GM18861 (cell line): ENCODE data around the gene ITSN1.
"Not testable (repeated sequence)": the region's sequence is repeated elsewhere in the genome, so short reads cannot be mapped to it uniquely, and the experiment has no call there.

ENCODE experiments used
- ATAC-seq: cut with Tn5 transposase; IDR thresholded peaks from one replicate; pipeline ENCODE4 v1.9.1; 2021; ENCODE audit not compliant: unreplicated experiment

Gene ITSN1

DNA sequence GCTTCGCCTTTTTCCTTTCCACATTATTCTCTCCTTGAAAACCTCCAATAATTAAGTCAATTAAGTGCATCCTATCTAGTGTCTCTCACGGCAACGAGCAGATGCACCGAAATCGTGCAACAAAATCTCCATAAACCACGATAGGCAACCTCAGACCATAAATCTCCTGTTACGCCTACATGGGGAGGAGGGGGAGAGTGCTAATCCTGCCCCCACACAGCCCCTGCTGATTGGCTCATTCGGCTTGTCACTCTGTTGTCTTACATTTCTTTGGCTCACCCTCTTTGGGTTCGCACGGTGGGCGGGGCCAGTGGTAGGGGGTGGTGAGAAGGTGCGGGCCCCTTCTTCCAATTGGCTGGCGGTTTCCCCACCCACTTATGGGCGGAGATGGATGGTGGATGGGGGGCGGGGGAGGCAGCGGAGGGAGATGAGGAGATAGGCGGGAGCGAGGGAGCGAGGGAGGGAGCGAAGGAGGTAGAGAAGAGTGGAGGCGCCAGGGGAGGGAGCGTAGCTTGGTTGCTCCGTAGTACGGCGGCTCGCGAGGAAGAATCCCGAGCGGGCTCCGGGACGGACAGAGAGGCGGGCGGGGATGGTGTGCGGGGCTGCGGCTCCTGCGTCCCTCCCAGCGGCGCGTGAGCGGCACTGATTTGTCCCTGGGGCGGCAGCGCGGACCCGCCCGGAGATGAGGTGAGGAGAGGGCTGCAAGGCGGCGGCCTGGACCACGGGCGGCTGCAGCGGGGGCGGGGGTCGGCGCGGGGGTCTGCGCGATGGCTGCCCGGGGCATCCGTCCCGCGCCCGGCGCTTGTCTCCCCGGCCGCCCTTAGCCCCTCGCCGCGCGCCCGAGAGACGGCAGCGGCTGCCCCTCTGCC, at the start of gene ITSN1:
Gene ITSN1 (plus strand): TSS at position 475 of the 869 bp plus-strand sequence. CDS start 76,328 bp downstream, outside the sequence.
- peak; percentile 69 for ATAC-seq

DNA sequence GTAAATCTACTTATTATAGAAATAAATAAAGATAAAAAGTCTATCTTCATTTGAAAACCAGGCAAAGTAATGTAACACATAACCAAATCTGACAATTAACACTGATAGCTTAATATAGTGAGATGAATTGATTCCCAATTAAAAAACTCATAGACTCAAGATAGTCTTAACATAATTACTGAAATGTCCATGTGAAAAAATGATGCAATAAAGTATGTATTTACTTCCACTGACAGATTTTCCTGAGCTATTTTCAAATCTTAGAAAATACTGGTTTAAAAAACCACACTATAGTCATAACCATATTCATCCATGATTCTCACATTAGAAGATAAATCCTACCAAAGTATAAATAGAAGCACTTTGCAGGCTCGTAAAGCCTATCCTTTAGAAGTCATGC, 44.2 kb upstream of the ITSN1 start:
- no peak for ATAC-seq

DNA sequence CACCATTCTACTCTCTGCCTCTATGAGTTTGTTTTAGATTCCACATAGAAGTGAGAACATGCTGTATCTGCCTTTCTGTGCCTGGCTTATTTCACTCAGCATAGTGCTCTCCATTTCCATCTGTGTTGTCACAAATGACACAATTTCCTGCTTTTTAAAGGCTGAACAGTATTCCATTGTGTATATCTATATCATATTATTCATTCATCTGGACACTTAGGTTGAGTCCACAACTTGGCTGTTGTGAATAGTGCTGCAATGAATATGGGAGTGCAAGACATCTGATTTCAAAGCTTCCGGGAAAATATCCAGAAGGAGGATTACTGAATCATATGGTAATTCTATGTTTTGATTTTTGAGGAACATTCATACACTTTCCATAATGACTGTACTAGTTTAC, 33.7 kb upstream of the ITSN1 start:
- no peak for ATAC-seq

GRCh38 chr21:33611006-33611744, 31.1 kb upstream of the ITSN1 start:
- ATAC-seq = no peak

DNA sequence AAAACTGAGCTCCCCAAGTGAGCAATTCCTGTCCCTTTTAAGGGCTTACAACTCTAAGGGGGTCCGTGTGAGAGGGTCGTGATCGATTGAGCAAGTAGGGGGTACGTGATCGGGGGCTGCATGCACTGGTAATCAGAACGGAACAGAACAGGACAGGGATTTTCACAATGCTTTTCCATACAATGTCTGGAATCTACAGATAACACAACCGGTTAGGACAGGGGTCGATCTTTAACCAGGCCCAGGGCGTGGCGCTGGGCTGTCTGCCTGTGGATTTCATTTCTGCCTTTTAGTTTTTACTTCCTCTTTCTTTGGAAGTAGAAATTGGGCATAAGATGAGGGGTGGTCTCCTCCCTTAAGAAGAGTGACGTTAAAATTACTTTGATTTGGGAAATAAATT, 24.7 kb upstream of the ITSN1 start:
- not testable (repeated sequence) for ATAC-seq

DNA sequence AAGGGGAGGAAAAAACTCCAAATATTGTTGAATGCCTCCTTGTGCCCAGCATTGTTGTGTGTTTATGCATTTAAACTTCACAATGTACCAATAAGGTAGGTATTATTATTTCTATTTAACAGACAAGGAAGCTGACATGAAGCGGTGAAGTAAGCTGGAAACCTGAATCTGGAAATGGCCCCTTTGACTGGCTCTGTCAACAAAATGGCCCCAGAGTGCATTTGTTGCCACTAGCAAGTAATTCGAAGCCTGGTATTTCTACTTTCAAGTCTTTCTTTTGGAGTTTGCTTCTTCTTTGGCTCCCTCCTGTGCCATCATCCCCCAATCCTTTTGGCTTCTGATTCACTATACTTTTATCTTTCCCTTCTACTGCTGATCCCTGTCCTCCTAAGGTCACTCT, 23.9 kb upstream of the ITSN1 start:
- ATAC-seq = no peak

DNA sequence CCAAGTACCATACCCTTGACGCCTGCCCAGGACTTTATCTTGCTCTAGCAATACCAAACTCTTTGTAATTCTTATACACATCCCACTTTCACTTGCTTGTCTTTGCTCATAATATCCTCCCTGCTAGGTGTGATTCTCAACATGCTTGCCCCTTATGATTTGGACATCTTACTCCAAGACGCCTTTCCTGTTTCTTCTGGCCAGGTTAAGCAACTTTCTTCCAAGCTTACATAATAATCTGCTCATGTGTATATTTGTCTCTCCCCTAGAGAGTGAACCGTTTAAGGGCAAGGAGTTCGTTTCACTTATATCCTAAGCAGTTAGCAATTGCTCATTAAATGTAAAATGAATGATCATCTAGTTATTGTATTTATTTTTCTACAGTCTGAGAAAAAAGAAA, 22.6 kb upstream of the ITSN1 start:
- no peak for ATAC-seq

- no peak for ATAC-seq
These were observed 20.0 kb upstream of the ITSN1 start for GRCh38 chr21:33622253-33622652.

DNA sequence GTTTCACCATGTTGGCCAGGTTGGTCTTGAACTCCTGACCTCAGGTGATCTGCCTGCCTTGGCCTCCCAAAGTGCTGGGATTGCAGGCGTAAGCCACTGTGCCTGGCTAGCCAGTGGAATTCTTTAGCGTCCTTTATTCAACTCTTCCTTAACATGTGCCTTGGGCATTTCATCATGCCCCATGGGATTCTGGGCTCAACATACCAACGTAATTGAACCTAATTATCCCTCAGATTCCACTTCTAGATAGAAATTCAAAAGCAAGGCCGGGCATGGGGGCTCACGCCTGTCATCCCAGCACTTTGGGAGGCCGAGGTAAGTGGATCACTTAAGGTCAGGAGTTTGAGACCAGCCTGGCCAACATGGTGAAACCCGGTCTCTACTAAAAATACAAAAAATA, 16.1 kb upstream of the ITSN1 start:
- not testable (repeated sequence) for ATAC-seq

DNA sequence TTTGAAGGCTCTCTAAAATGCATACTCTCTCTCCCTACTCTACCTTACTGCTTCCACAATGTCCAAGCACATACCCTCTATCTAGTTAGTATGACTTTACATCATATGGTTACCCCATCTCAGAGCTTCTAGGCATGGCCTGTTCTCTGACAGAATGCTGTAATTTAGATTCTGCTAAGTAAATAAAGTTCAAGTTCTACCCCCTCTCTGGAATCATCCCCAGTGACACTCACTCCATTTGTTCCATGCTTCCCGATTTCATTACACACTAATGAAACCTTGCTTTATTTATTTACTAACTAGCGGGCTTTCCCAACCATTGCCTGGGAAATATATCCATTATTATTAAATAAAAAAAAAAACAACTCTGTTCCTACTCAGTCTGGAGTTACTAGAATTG, 8.0 kb upstream of the ITSN1 start:
- no peak for ATAC-seq

DNA sequence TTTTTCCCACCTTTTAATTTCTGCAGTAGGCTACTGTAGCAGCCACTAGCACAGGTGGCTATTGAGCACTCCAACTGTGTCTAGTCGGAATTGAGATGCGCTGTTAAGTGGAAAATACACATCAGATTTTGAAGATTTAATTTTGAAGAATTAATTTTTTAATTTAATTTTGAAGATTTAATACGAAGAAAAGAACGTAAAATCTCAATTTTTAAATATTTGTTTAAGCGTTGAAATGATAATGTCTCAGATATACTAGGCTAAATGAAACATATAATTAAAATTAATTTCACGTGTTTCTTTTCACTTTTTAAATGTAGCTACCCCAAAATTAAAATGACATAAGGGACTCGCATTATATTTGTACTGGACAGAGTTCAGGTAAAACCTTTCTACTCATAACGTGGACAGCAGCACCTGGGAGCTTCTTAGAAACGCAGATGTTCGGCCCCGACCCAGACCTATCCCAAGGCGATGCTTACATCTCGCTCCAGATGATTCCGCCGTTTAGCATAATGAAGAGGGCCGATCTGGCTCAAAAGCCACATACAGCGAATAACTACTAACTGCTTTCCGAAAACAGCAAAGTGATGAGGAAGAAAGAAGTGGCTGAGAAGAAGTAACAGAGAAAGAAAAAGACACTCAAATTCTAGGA, 1.5 kb upstream of the ITSN1 start:
- no peak for ATAC-seq

DNA sequence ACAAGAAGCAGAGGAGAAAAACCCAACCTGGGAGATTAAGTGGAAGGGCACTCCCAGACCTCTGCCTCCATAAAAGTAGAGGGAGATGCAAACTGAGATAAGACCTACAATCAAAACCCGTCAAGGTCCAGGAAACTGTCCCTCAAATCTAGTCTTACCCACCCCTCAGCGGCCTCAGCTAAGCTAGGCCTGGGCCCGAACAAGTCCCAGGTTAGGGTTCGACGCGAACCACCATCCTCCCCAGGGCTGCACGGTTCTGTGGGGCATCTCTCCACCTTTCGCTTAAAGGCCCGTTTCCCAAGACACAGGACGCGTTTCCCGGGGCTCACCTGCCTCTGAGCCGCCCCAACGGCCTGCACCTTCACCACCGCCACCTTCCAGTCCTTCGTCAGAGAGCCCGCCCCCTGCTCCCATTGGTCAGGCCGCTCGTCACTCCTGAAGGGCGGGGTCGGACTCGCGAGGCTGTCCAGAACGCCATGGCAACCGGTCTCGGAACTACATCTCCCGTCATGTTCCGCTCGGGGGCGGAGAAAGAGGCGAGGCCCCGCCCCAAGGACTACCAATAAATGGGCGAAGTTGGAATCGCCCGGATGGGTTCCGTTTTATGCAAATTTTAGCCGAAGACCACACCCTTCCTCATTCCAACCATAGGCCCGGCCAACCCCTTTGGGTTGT, 812 bp upstream of the ITSN1 start, which contains the start of gene CRYZL1:
Gene CRYZL1 (minus strand): TSS at position 390 of the 675 bp plus-strand sequence. CDS start 10,190 bp downstream, outside the sequence.
- ATAC-seq = peak; percentile 83

DNA sequence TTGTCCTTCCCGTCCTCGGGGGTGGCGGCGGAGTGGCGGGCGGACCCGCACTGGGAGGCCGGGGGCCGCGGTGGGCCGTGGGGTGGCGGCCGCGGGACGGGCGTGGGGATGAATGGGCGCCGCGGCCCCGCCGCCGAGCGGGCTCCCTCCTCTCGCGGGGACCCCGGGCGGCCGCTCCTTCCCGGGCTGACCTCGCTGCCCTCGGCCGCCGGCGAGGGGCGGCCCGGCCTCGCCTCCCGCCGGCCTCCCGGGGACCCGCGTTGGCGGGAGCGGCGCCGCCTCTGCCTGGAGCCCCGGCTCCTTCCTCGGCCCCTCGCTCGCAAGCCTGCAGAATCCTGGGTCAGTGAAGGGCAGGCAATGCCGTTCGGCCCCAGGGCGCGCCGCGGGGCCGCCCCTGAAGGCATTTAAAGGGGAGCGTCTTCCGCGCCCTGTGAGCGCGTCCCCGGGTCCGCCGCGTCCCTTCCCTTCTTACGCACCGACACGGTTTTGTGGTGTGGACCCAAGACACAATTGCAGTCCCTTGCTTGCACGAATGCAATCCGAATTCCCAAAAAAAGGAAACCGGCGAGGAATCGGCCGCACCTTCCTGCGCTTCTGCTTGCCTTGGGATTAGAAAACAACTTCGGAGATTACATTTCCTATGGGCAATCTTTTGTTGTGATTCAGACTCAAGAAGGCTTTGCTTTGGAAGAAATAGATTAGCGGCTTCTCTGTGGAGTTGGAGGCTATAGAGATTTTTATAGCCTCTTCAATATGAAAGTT, 776 bp downstream of the ITSN1 start:
- no peak for ATAC-seq

DNA sequence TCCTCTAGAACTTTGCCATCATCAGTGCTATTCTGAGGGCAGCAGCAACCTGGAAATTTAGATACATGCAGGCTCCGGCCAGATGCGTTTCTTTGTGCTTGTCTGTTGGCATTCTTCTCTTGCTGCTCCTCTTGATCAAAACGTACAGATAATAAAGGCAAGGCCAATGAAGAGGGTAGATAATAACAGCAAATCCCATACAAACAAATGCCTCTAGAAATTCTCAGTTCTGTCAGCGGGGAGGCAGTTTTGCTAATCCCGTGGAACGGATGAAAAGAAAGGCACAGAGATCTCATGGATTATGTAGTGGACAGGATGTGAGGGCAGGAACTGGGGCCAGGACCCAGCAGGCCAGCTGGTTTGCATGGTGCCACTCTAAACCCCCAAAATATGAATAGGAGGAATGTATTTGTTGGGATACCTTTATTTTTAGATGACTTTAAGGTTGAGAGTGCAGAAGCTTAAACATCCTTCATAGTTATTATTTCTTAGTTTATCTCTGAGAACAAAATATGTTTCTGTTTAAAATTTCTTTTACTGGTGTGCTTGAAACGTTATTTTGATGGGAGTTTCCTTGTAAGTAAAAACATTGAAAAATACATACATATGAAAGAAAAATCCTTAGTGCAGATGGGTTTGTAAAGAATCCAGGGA, 1.5 kb downstream of the ITSN1 start:
- ATAC-seq = no peak

GRCh38 chr21:33644383-33645074, 2.2 kb downstream of the ITSN1 start:
- no peak for ATAC-seq

GRCh38 chr21:33645730-33646129, 3.4 kb downstream of the ITSN1 start:
- no peak for ATAC-seq

GRCh38 chr21:33647587-33647986, 5.3 kb downstream of the ITSN1 start:
- ATAC-seq = no peak

- ATAC-seq = no peak
These were observed 6.3 kb downstream of the ITSN1 start for GRCh38 chr21:33648555-33648954.

- no peak for ATAC-seq
These were observed 7.9 kb downstream of the ITSN1 start for GRCh38 chr21:33650230-33650629.
